Mammary epithelial cell (primary cell): ENCODE measurements around the gene GALNT13.

Experiments
- EZH2 ChIP-seq: IDR thresholded peaks from 2 replicates; pipeline ENCODE4 v1.6.1; 2012; ENCODE audit warnings: low read length, inconsistent platforms, borderline replicate concordance
- TF ChIP-seq, protein P1 (sequence below), 2 donors: IDR thresholded peaks in 1 of 2; conservative IDR thresholded peaks in 1 of 2; 2 replicates each; pipeline ENCODE4 v1.5.1; 2011 to 2012; ENCODE audit warnings: inconsistent platforms in 2 of 2, low read length in 2 of 2, mild to moderate bottlenecking in 2 of 2, control low read depth in 1 of 2, low read depth in 1 of 2; ENCODE audit not compliant: insufficient read depth in 1 of 2; ENCODE audit errors: extremely low read depth in 1 of 2

DNA sequence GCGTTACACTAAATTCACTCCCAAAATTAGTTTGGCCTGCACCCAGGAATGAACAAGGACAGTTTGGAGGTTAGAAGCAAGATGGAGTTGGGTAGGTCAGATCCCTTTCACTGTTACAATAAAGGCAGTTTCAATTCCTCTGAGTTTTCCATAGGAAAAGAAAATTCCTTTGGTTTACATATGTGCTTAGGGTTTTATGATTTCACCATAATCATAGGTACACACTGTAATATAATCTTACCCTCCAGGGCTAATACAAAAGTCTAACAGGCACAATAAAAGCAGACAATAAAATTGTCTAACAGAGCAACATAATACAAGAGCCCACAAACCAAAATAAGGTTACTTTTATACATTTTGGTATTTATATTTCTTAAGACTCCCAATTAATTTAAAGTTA lies 435.3 kb downstream of the GALNT13 start:
- TF ChIP-seq, protein P1, sequence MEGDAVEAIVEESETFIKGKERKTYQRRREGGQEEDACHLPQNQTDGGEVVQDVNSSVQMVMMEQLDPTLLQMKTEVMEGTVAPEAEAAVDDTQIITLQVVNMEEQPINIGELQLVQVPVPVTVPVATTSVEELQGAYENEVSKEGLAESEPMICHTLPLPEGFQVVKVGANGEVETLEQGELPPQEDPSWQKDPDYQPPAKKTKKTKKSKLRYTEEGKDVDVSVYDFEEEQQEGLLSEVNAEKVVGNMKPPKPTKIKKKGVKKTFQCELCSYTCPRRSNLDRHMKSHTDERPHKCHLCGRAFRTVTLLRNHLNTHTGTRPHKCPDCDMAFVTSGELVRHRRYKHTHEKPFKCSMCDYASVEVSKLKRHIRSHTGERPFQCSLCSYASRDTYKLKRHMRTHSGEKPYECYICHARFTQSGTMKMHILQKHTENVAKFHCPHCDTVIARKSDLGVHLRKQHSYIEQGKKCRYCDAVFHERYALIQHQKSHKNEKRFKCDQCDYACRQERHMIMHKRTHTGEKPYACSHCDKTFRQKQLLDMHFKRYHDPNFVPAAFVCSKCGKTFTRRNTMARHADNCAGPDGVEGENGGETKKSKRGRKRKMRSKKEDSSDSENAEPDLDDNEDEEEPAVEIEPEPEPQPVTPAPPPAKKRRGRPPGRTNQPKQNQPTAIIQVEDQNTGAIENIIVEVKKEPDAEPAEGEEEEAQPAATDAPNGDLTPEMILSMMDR (conservative IDR thresholded peaks at IDR 0.05 in 1 of 2, IDR thresholded peaks at IDR 0.05 in 1 of 2; ENCODE audit: extremely low read depth in 1 of 2, insufficient read depth in 1 of 2, low read depth in 1 of 2, low read length in 2 of 2), result no peak
- TF ChIP-seq EZH2, result no peak
